GM18520 (cell line): ENCODE measurements around the gene PRPSAP2.
"Not testable (repeated sequence)": the region's sequence is repeated elsewhere in the genome, so short reads cannot be mapped to it uniquely, and the experiment has no call there.

Experiments used
- ATAC-seq: cut with Tn5 transposase; IDR thresholded peaks from one replicate; pipeline ENCODE4 v1.9.1; 2021; ENCODE audit not compliant: unreplicated experiment

The PRPSAP2 gene

DNA sequence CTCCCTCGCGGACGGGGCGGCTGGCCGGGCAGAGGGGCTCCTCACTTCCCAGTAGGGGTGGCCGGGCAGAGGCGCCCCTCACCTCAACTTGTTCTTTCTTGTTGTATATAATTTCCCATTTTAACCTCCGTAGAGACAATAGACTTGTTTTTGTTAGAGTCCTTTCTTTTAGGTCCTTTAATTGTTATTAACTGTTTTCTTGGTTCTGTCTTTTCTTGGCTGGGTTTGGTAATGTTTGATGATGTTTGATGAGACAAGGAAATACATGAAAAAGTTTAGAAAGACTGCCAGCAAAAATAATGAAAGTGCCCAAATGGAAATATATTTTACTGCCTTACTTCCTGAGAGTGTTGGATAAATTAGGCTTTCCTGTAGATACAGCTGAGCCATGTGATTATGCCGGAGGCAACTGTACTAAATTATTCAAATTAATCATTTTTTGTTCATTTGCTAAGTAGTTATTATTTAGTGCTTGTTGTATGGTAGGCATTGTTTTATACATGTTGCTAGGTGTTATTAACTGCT lies 30.9 kb downstream of the PRPSAP2 start:
- no peak for ATAC-seq

DNA sequence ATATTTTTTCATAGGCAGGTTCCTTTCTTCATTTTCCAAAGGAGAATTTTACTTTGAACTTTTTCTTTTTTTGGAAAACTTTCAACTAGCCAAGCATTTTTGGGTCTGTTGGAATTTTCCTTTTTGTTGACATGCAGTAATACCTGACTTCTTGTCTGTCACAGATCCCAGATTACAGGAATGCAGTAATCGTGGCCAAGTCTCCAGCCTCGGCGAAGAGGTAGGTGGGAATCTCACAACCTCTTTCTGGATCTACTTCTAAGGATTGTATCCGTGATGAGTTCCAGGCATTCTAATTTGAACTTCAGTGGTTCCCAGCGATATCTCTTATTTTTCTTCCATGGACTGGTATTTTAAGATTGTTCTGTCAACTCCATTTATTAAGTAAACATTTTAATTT lies 31.7 kb downstream of the PRPSAP2 start:
- no peak for ATAC-seq

DNA sequence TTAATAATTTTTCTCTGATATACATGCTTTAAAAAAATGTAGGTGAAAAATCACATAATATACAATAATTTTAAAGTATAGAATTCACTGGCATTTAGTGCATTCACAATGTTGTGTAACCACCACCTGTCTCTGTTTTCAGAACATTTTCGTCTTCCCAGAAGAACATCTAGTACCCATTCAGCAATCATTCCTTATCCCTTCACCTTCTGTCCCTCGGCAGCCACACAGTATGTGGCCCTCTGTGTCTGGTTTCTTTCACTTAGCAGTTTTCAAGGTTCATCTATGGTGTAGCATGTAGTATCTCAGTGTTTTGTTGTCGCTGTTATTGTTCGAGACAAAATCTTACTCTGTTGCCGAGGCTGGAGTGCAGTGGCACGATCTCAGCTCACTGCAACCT lies 33.6 kb downstream of the PRPSAP2 start:
- ATAC-seq = no peak

DNA sequence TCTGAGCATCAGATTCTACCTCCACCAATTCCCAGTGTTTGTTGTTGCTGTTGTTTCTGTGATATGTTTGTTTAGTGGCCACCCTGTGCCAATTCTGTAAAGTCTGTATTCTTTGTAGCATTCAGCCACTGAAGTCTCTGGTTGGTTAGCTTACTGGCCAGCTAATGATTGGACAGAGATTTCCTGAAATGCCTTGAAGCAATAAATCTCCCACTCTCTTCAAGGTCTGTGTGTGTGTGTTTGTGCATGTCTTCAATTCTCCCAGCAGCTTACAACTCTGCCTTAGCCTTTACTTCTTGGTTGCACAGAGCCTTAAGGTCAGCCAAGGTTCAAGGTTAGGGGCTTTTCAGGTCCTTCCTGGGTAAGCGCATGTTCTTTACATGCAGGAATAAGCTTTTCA lies 38.2 kb downstream of the PRPSAP2 start:
- ATAC-seq = no peak

DNA sequence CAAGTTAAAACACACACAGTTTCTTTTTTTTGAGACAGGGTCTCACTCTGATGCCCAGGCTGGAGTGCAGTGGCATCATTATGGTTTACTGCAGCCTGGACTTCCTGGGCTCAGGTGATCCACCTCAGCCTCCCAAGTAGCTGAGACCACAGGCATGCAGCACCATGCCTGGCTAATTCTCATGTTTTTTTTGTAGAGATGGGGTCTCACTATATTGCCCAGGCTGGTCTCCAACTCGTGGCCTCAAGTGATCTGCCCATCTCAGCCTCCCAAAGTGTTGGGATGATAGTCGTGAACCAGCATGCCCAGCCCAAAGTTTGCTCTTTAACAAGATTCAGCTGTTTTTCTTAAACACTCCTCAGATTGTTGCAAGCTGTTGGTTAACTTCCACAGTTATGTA lies 39.0 kb downstream of the PRPSAP2 start:
- ATAC-seq = no peak

DNA sequence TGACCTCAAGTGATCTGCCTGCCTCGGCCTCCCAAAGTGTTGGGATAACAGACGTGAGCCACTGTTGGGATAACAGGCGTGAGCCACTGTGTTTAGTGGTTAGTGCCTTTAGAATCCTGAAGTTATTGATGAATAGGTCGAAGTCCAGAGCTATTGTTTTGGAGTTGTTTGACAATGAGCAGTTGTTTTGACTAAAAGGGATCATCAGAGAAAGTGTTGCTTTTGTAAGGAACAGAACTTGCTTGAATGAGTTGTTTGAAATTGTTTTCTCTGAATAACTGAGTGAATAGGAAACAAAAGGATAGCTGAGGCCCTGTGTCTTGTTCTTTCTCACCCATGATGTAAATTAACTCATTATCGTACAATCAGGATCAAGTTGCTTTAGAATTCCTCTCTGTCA lies 46.6 kb downstream of the PRPSAP2 start:
- no peak for ATAC-seq

DNA sequence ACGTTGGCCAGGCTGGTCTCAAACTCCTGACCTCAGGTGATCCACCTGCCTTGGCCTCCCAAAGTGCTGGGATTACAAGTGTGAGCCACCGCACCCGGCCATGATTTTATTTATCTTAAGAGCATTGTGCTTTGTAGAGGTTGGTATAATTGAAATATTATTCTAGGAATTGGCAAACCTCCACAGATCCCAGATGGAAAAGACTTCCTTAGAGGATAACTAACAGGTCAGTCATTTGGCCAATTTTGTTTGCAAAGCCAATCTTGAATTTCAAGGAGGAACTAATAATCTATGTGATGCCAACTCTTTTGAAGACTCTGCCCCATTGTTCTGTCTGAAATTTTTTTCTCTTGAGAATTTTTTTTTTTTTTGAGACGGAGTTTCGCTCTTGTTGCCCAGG lies 47.3 kb downstream of the PRPSAP2 start:
- no peak for ATAC-seq

DNA sequence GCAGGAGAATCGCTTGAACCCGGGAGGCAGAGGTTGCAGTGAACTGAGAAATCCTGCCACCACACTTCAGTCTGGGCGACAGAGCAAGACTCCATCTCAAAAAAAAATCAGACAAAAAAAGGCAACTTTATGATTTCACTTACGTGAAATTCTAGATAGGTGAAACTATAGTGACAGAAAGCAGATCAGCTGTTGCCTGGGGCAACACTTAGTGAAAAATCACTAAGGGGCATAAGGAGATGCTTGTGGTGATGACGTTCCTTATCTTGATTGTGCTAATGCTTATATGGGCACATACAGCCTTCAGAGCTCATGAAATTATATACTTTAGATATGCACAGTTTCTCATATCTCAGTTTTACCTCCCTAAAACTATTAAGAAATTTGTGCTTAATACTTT lies 52.4 kb downstream of the PRPSAP2 start:
- ATAC-seq = no peak

DNA sequence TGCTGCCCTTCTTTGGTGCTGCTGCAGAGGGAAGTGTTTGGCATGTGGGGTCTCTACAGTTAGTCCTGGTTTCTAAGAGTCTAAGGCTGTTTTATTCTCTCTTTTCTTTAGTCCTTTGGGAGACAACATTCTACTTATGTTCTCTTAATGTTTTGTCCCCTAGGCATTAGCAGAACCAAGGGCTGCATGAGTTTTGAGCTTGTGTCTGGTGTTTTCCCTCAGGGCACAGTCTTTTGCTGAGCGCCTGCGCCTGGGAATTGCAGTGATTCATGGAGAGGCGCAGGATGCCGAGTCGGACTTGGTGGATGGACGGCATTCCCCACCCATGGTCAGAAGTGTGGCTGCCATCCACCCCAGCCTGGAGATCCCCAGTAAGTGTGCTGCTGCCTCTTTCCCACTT lies 53.0 kb downstream of the PRPSAP2 start:
- ATAC-seq = no peak

DNA sequence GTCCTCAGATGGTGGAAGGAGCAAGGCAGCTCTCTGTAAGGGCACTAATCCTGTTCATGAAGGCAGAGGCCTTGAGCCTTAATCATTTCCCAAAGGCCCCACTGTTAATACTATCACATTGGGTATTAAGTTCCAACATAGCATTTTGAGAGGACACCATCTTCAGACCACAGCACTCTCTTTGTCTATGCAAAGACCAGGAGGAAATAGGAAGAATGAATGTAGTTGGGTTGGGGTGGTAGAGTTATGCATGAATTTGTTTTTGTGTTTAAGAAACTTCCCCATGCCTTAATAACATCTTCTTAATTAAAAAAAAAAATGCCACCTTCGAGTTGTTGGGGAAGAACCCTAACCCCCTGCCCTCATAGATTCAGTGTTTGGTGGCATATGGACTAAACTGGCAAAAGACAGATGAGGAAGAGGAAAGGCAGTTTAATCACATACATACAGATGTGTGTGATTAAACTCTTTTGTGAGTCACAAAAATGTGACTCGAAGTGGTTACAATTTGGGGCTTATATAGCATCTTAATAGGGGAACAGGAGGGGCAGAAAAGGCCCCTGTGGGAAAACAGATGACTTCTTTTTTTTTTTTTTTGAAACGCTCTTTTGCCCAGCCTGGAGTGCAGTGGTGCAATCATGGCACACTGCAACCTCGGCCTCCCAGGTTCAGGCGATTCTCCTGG lies 59.0 kb downstream of the PRPSAP2 start:
- no peak for ATAC-seq

DNA sequence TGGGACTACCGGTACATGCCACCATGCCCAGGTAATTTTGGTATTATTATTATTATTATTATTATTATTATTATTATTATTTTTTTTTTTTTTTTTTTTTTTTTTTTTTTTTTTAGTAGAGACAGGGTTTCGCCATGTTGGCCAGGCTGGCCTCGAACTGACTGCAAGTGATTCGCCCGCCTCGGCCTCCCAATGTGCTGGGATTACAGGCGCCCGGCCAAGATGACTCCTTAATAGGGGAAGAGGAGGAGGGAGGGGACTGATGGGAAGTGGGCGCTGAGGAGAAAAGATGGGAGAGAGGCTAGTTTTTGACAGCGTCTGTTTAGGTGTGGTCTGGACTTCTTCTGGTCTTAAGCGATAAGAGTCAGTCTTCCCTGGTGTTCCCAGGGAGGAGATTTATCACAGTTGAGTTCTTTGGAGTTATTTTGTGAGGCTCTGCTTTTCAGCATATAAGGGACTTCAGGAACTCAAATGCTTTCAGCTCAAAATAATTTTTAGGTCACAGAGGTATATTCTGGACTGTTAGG lies 59.6 kb downstream of the PRPSAP2 start:
- no peak for ATAC-seq

DNA sequence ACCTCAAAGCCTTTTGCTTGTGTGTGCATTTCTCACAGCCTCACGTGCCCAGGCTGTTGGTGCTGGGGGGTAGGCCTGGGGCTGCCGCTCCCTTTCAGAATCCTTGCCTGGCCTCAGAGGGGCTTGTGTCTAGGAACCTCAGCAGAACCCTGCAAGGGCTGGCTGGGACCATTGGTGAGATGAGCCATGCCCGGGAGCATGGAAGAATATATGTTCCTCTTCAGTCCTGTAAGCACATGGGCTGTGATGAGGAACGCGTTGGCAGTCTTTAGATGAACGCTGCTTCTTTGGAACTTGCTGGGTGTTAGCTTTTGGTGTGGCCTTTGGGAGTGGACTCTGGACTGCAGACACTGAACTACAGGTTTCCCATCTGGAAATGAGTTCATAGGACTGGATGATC lies 62.0 kb downstream of the PRPSAP2 start:
- no peak for ATAC-seq

DNA sequence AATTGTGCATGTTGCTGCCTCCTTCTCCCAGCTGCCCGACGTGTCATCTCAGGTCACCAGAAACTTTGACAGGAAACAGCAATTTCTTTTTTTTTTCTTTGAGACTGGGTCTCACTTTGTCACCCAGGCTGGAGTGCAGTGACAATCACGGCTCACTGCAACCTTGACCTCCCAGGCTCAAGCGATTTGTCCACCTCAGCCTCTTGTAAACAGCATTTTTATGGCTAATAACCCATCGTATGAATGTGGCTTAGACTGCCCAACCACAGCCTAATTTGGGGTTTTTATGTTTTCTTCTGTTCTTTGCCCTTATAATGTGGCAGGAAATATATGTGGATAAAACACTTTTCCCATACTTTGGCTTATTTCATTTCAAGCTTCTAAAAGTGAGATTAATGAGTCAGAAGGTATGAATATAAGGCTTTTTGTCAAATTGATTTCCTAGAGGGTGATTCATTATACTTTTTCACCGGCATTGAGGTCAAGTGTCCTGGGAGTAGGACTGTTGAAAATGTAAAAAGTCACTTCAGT lies 63.0 kb downstream of the PRPSAP2 start:
- peak; percentile 41 for ATAC-seq

DNA sequence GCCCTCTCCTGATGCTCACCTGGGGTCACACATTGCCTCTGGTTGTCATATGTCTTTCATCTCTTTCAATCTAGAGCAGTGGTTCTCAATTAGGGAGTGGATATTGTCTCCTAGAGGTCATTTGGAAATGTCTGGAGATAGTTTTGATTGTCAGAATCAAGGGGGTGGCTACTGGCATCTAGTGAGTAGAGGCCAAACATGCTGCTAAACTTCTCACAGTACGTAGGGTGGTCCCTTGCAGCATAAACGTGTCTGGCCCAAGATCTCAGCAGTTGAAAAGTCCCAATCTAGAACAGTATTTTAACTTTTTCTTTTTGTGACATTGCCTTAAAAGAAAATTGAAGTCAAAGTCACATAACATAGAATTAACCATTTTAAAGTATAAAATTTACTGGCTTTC lies 63.6 kb downstream of the PRPSAP2 start:
- no peak for ATAC-seq

DNA sequence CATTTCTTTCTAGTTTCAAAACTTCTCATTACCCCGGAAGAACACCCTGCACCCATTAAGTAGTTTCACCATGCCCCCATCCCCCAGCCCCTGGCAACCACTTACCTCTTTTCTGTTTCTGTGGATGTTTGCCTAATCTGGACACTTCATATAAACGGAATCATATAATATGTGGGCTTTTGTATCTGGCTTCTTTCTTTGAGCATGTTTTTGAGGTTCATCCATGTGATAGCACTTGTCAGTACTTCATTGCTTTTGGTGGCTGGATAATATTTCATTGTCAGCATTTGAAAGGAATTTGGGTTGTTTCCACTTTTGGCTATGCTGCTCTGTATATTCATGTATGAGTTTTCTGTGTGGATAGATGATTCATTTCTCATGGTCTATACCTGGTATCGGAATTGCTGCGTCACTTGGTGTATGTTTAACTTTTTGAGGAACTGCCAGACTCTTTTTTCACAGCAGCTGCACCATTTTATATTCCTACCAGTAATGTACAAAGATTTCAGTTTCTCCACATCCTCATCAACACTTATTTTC lies 64.1 kb downstream of the PRPSAP2 start:
- peak; percentile 48 for ATAC-seq

DNA sequence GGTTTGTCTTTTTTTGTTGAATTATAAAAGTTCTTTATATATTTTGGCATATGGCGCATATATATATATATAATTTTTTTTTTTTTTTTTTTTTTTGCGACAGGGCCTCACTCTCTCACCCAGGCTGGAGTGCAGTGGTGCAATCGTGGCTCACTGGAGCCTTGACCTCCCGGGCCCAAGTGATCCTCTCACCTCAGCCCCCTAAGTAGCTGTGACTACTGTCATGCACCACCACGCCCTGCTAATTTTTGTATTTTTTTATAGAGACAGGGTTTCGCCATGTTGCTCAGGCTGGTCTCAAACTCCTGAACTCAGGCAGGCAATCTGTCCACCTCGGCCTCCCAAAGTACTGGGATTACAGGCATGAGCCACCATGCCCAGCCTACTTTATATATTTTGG lies 64.7 kb downstream of the PRPSAP2 start:
- not testable (repeated sequence) for ATAC-seq

DNA sequence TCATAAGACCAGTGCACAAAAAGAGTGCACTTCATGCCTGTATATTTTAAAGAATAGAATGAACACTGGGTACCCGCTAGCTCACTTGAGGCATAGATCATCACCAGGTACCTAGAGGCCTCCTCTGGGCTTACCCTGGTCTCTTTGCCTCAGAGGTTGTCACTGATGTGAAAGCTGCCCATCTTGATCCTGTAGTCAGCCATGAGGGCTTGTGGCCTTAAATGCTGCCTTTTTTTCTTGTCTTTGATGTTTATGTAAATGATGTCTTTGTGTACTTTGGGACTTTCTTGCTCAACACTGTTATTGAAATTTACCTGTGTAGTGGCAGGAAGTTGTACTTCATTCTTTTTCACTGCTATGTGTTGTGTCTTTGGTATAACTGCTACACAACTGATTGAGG lies 67.3 kb downstream of the PRPSAP2 start:
- no peak for ATAC-seq

DNA sequence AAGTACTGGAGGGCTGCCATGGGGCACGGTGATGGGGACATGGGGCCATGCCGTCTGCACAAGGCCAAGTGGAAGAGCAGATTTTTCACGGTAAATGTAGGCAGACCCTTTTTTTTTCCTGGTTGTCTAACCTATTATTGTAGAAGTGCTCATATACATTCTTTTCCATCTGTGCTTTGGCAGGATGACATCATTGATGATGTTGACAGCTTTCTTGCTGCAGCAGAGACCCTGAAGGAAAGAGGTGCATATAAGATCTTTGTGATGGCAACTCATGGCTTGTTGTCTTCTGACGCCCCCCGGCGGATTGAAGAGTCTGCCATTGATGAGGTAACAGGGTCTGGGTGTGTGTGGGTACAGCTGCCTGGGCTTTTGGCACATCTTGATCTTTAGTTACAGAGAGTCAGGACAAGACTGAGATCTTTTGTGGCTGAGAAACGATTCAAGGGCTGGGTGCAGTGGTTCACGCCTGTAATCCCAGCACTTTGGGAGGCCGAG lies 70.7 kb downstream of the PRPSAP2 start:
- ATAC-seq = no peak

DNA sequence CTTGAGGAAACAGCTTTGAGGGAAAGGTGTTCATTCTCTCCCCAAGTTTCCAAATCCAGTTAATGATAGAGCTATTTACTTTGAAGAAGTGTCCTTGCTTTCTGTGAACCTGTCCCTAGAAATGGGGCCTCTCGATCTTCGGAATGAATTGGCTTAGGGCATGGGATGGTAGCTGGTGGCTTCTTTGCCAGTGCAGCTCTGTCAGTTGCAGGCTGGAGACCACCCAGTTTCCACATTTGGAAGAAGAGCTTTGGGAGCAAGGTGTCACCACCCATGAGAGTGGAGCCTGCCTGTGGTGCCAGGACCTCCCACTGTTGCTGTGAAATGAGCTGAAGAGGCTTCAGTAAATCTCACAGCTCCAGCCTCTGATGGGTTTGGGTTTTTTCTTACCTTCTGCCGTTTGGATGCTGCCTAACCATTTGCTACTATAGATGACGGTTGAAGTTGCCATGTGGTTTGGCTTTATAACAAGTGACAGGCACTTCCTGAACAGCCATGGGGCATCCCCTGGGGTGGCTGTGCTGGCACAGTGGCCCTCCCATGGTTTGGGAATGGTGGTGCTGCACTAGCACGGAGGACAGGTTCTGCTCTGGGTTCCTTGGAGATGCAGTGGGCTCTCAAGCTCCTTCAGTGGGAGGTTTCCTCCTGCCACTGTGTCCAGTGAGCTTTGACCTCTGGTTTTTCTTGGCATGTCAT lies 74.6 kb downstream of the PRPSAP2 start:
- ATAC-seq = no peak

DNA sequence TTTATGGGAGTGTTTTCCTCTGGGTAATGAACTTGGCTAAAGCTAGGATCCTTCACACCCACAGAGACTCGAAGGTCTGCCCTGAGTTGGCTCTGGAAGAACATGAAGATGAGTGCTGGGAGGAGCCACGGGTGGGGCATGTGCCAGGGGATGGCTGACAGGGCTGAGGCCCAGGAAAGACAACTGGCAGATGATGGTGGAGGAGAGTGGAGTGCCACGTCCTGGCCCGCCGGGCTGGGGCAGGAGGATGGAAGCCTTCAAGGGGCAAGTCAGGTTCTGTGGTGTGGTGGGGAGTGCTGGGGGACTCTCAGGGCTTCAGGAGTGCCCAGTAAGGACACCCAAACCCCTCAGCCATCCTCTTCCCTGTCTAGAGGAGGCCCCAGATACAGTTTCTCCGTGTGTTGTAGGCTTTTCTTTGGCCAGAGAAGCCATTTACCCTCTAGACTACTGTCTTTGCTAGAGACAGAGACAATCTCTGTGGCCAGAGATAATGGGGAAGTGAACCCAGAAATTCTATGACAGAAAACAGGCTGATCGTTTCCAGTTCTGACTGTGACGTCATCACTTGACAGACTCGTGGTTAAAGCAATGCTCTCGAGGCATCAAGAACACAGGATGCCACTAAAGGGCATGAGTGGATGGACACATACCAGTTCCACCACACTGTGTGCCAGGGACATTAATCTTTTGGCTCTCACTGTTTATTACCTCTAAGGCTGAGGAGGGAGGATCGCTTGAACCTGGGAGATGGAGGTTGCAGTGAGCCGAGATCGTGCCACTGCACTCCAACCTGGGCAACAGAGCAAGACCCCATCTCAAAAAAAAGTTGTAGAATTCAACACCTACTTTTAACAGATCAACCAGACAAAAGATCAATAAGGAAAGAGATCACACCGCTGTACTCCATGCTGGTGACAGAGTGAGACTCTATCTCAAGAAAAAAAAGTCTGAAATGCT lies 75.4 kb downstream of the PRPSAP2 start:
- no peak for ATAC-seq
